HCT116 (cell line): ENCODE measurements around the gene FAM110A. TPM values are rescaled to one million over a fixed set of nuclear protein-coding genes. Genes with fewer than 3 reads are reported as not detected.

Source experiments
- ATAC-seq: fragments of 200-7000 bp; cut with Tn5 transposase; 2 replicates; pipeline ENCODE4 v1.9.1; 2020; ENCODE audit warnings: mild to moderate bottlenecking, moderate library complexity
- BruUV-seq: library from RNA; stranded (reverse); fragments of 400-500 nt; replicated peaks from 2 replicates; lab custom pipeline; 2021; lab: Mats Ljungman, UMichigan
- CTCF ChIA-PET: fragments of 300-600 bp; sonication (Branson Sonifier 250); formaldehyde crosslinking; loops from one replicate; lab custom pipeline; 2021; ENCODE audit warnings: antibody characterized with exemption; lab: Charles Lee
- POLR2A ChIA-PET: fragments of 300-600, 350-600 bp; sonication (Branson Sonifier 250); formaldehyde crosslinking; loops from one replicate; lab custom pipeline; 2021; ENCODE audit warnings: antibody characterized with exemption; lab: Charles Lee
- RAD21 ChIA-PET, 2 experiments: fragments of 300-600 bp; sonication (Branson Sonifier 250); formaldehyde crosslinking; loops; one replicate each; lab custom pipeline; 2023; ENCODE audit warnings: low total read pairs in 2 of 2; ENCODE audit not compliant: uncharacterized antibody in 2 of 2, unreplicated experiment in 2 of 2, low non-redundant PET in 1 of 2; lab: Charles Lee
- DNase-seq: peaks from one replicate; pipeline ENCODE4 v3.0.0-alpha.2; 2010; ENCODE audit warnings: low read depth, low spot score
- H2AFZ ChIP-seq: fragments of 200-600 bp; shearing (Covaris generic), sonication (generic); 2 replicates; pipeline ENCODE4 v1.6.1; 2017; ENCODE audit warnings: low read depth, mixed run types, mixed read lengths, antibody characterized with exemption, low read length; ENCODE audit not compliant: poor library complexity, severe bottlenecking
- H3K27ac ChIP-seq: 2 replicates; pipeline ENCODE4 v1.5.1; 2012; ENCODE audit warnings: low read depth, low read length
- H3K27me3 ChIP-seq: fragments of 200-600 bp; sonication (generic); 2 replicates; pipeline ENCODE4 v1.6.1; 2016; ENCODE audit warnings: mixed run types, low read length, mixed read lengths; ENCODE audit not compliant: insufficient read depth
- H3K36me3 ChIP-seq, 2 experiments: fragments of 200-500 bp in 1 of 2; fragments of 200-600 bp in 1 of 2; sonication (Bioruptor generic) in 1 of 2; sonication (generic) in 1 of 2; 2 replicates each; pipeline versions ENCODE4 v1.5.1 to v1.6.1; 2014 to 2016; ENCODE audit warnings: low read length in 2 of 2, inconsistent platforms in 1 of 2, mixed read lengths in 1 of 2, mixed run types in 1 of 2; ENCODE audit not compliant: insufficient read depth in 2 of 2, control insufficient read depth in 1 of 2
- H3K4me1 ChIP-seq, 2 experiments: fragments of 200-600 bp in 1 of 2; sonication (generic) in 1 of 2; 2 replicates each; pipeline versions ENCODE4 v1.5.1 to v1.6.1; 2012 to 2017; ENCODE audit warnings: low read length in 2 of 2, inconsistent platforms in 1 of 2, mild to moderate bottlenecking in 1 of 2, mixed read lengths in 1 of 2, mixed run types in 1 of 2, moderate library complexity in 1 of 2; ENCODE audit not compliant: insufficient read depth in 2 of 2, control insufficient read depth in 1 of 2
- H3K4me2 ChIP-seq: fragments of 200-600 bp; sonication (generic); 2 replicates; pipeline ENCODE4 v1.6.1; 2017; ENCODE audit warnings: mixed run types, low read length, mixed read lengths
- H3K4me3 ChIP-seq, 2 experiments: fragments of 200-600 bp in 1 of 2; sonication (generic) in 1 of 2; replicated peaks in 1 of 2; 2 replicates each; pipeline ENCODE4 v1.5.1; 2011 to 2016; ENCODE audit warnings: low read length in 2 of 2, control low read depth in 1 of 2, low read depth in 1 of 2, mild to moderate bottlenecking in 1 of 2, mixed read lengths in 1 of 2, mixed run types in 1 of 2
- H3K79me2 ChIP-seq: fragments of 200-600 bp; sonication (generic); 2 replicates; pipeline ENCODE4 v1.6.1; 2017; ENCODE audit warnings: mild to moderate bottlenecking, mixed run types, low read length, moderate library complexity, mixed read lengths; ENCODE audit not compliant: insufficient read depth
- H3K9ac ChIP-seq: fragments of 200-600 bp; sonication (generic); 2 replicates; pipeline ENCODE4 v1.6.1; 2016; ENCODE audit warnings: low read length, mixed read lengths
- H3K9me2 ChIP-seq: fragments of 200-600 bp; sonication (generic), shearing (Covaris generic); 2 replicates; pipeline ENCODE4 v1.6.1; 2017; ENCODE audit warnings: mixed run types, mild to moderate bottlenecking, moderate library complexity; ENCODE audit not compliant: insufficient read depth
- H3K9me3 ChIP-seq, 2 experiments: fragments of 200-500 bp in 1 of 2; fragments of 200-600 bp in 1 of 2; sonication (Bioruptor generic) in 1 of 2; sonication (generic) in 1 of 2; 2 replicates each; pipeline ENCODE4 v1.6.1; 2014 to 2017; ENCODE audit warnings: low read length in 2 of 2, mixed read lengths in 2 of 2, inconsistent platforms in 1 of 2, low read depth in 1 of 2, mild to moderate bottlenecking in 1 of 2, mixed run types in 1 of 2, moderate library complexity in 1 of 2; ENCODE audit not compliant: control insufficient read depth in 1 of 2, insufficient read depth in 1 of 2
- H4K20me1 ChIP-seq: fragments of 200-600 bp; sonication (generic), shearing (Covaris generic); 2 replicates; pipeline ENCODE4 v1.6.1; 2017; ENCODE audit warnings: mixed run types, mild to moderate bottlenecking, moderate library complexity; ENCODE audit not compliant: insufficient read depth
- CBX3 ChIP-seq: IDR thresholded peaks from 2 replicates; pipeline ENCODE4 v1.6.1; 2012; ENCODE audit warnings: low read depth
- EGR1 ChIP-seq: IDR thresholded peaks from 2 replicates; pipeline ENCODE4 v1.6.1; 2012; ENCODE audit warnings: low read depth
- JUND ChIP-seq: IDR thresholded peaks from 2 replicates; pipeline ENCODE4 v1.6.1; 2012
- intact Hi-C: fragments of 100-400 bp; cut with micrococcal nuclease; formaldehyde crosslinking; loops from 2 replicates; pipeline ENCODE4 v1.10.0; 2022
- total RNA-seq: library from RNA; stranded (reverse); gene quantifications from one replicate; pipeline ENCODE4 v1.2.1, GENCODE V29; 2021; ENCODE audit not compliant: unreplicated experiment
- TF ChIP-seq, protein P1 (sequence below): IDR thresholded peaks from 2 replicates; pipeline ENCODE4 v1.6.1; 2012; ENCODE audit warnings: low read depth

FAM110A gene
- total RNA-seq, 1 experiment from 2014 or later = 26.4 TPM

- TF ChIP-seq, protein P1, sequence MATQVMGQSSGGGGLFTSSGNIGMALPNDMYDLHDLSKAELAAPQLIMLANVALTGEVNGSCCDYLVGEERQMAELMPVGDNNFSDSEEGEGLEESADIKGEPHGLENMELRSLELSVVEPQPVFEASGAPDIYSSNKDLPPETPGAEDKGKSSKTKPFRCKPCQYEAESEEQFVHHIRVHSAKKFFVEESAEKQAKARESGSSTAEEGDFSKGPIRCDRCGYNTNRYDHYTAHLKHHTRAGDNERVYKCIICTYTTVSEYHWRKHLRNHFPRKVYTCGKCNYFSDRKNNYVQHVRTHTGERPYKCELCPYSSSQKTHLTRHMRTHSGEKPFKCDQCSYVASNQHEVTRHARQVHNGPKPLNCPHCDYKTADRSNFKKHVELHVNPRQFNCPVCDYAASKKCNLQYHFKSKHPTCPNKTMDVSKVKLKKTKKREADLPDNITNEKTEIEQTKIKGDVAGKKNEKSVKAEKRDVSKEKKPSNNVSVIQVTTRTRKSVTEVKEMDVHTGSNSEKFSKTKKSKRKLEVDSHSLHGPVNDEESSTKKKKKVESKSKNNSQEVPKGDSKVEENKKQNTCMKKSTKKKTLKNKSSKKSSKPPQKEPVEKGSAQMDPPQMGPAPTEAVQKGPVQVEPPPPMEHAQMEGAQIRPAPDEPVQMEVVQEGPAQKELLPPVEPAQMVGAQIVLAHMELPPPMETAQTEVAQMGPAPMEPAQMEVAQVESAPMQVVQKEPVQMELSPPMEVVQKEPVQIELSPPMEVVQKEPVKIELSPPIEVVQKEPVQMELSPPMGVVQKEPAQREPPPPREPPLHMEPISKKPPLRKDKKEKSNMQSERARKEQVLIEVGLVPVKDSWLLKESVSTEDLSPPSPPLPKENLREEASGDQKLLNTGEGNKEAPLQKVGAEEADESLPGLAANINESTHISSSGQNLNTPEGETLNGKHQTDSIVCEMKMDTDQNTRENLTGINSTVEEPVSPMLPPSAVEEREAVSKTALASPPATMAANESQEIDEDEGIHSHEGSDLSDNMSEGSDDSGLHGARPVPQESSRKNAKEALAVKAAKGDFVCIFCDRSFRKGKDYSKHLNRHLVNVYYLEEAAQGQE = no peak
- TF ChIP-seq JUND = peak; percentile 79
- TF ChIP-seq, all 23 proteins: peak for 13
These were observed 22.9 kb downstream of the FAM110A start (continued) for GRCh38 chr20:856361-856775.

GRCh38 chr20:858011-858410 is 24.5 kb downstream of the FAM110A start:
- Histone ChIP-seq H3K9me2 (0 out of 2 replicates have a peak, but pooled peaks cover 4% of the 10 kb centered on the region), H3K4me1 (peaks cover 24 to 61% of the 10 kb centered on the region in 2 experiments), H3K36me3 (no peaks in the 10 kb centered on the region), H3K4me3 (no peak overlapping the region), H3K27ac (no peak overlapping the region), H3K4me2 (no peak overlapping the region), H3K9me3 (no peaks in the 10 kb centered on the region), H3K27me3 (no peaks in the 10 kb centered on the region), H2AFZ (no peak overlapping the region), H3K79me2 (no peaks in the 10 kb centered on the region), H4K20me1 (no peaks in the 10 kb centered on the region), H3K9ac (no peak overlapping the region)
- intact Hi-C loops = no loop called here
- no peak for DNase-seq
- no peak for ATAC-seq
- TF ChIP-seq EGR1 = no peak
- no peak for TF ChIP-seq CBX3
- TF ChIP-seq JUND = no peak
- no TSS peak for BruUV-seq
- RAD21 ChIA-PET = no interaction called here
- CTCF ChIA-PET = no interaction called here
- POLR2A ChIA-PET = no interaction called here
